Endothelial cell of umbilical vein (primary cell): ENCODE data around the gene DPP3. TPM values are rescaled to one million over a fixed set of nuclear protein-coding genes. Genes with fewer than 3 reads are reported as not detected.

ENCODE experiments used
- BruUV-seq: library from RNA; stranded (reverse); fragments of 400-500 nt; replicated peaks from 2 replicates; lab custom pipeline; 2021; lab: Mats Ljungman, UMichigan
- CTCF ChIA-PET: fragments of 300-600, 350-600 bp; sonication (Branson Sonifier 250); formaldehyde crosslinking; loops from one replicate; lab custom pipeline; 2021; ENCODE audit warnings: antibody characterized with exemption, inconsistent platforms; lab: Charles Lee
- POLR2A ChIA-PET: fragments of 300-600, 350-600 bp; sonication (Branson Sonifier 250); formaldehyde crosslinking; loops from one replicate; lab custom pipeline; 2021; ENCODE audit warnings: antibody characterized with exemption, inconsistent platforms; lab: Charles Lee
- DNase-seq: peaks from one replicate; pipeline ENCODE4 v3.0.0-alpha.2; 2011; ENCODE audit warnings: low read depth, low spot score
- FAIRE-seq: peaks from 2 replicates; lab custom pipeline; 2011; peaks lifted over from hg19 to GRCh38; lab: Jason Lieb, UNC
- H2AFZ ChIP-seq: 2 replicates; pipeline ENCODE4 v1.6.0; 2012; ENCODE audit warnings: low read depth, low read length, control low read depth, inconsistent platforms
- H3K27ac ChIP-seq: 2 replicates; pipeline ENCODE4 v1.5.1; 2011; ENCODE audit warnings: low read depth, mild to moderate bottlenecking, control low read depth, low read length, moderate library complexity; ENCODE audit not compliant: insufficient read depth
- H3K27me3 ChIP-seq, 2 experiments: 2 replicates each; pipeline versions ENCODE4 v1.6.0 to v1.6.1; 2011; ENCODE audit warnings: low read length in 2 of 2, mixed read lengths in 1 of 2; ENCODE audit not compliant: control insufficient read depth in 2 of 2, insufficient read depth in 2 of 2
- H3K36me3 ChIP-seq, 2 experiments: 2 replicates in 1 of 2; 3 replicates in 1 of 2; pipeline ENCODE4 v1.5.1; 2011; ENCODE audit warnings: low read length in 2 of 2, mild to moderate bottlenecking in 1 of 2, moderate library complexity in 1 of 2; ENCODE audit not compliant: control insufficient read depth in 2 of 2, insufficient read depth in 2 of 2; ENCODE audit errors: extremely low read depth in 1 of 2
- H3K4me1 ChIP-seq: 3 replicates; pipeline ENCODE4 v1.5.1; 2011; ENCODE audit warnings: mild to moderate bottlenecking, low read length; ENCODE audit not compliant: control insufficient read depth, insufficient read depth; ENCODE audit errors: extremely low read depth
- H3K4me2 ChIP-seq: 2 replicates; pipeline ENCODE4 v1.6.1; 2011; ENCODE audit warnings: low read length, control low read depth, mixed read lengths; ENCODE audit not compliant: insufficient read depth
- H3K4me3 ChIP-seq, 3 experiments: fragments of 200-600 bp in 1 of 3; sonication (generic), shearing (Covaris generic) in 1 of 3; replicated peaks in 1 of 3; 2 replicates each; pipeline ENCODE4 v1.5.1; 2011 to 2016; ENCODE audit warnings: control low read depth in 3 of 3, low read length in 3 of 3, mild to moderate bottlenecking in 2 of 3, inconsistent platforms in 1 of 3, low read depth in 1 of 3, moderate library complexity in 1 of 3; ENCODE audit not compliant: insufficient read depth in 1 of 3
- H3K79me2 ChIP-seq: 2 replicates; pipeline ENCODE4 v1.6.0; 2012; ENCODE audit warnings: low read length, inconsistent platforms; ENCODE audit not compliant: control insufficient read depth, insufficient read depth
- H3K9ac ChIP-seq: replicated peaks from 2 replicates; pipeline ENCODE3; 2011; ENCODE audit warnings: low read length, control low read depth; ENCODE audit not compliant: insufficient read depth; ENCODE audit errors: extremely low read depth
- H3K9me1 ChIP-seq: replicated peaks from 3 replicates; pipeline ENCODE4 v1.6.0; 2011; ENCODE audit warnings: mild to moderate bottlenecking, low read length; ENCODE audit not compliant: control insufficient read depth, insufficient read depth; ENCODE audit errors: extremely low read depth
- H3K9me3 ChIP-seq: replicated peaks from 2 replicates; pipeline ENCODE4 v1.5.1; 2012; ENCODE audit warnings: low read length, inconsistent platforms; ENCODE audit not compliant: control insufficient read depth, insufficient read depth
- H4K20me1 ChIP-seq: replicated peaks from 2 replicates; pipeline ENCODE3; 2011; ENCODE audit warnings: mild to moderate bottlenecking, low read length; ENCODE audit not compliant: control insufficient read depth, insufficient read depth; ENCODE audit errors: extremely low read depth
- CTCF ChIP-seq, 2 donors: IDR thresholded peaks; 1 replicate in 1 of 2; 2 replicates in 1 of 2; pipeline ENCODE4 v1.5.1; 2011; ENCODE audit warnings: low read length in 2 of 2, mild to moderate bottlenecking in 2 of 2, moderate library complexity in 2 of 2, control low read depth in 1 of 2, inconsistent platforms in 1 of 2, low read depth in 1 of 2; ENCODE audit not compliant: insufficient read depth in 1 of 2; ENCODE audit errors: extremely low read depth in 1 of 2
- EZH2 ChIP-seq: IDR thresholded peaks from 2 replicates; pipeline ENCODE4 v1.6.1; 2012; ENCODE audit warnings: borderline replicate concordance, low read depth, mild to moderate bottlenecking, moderate library complexity, low read length, inconsistent platforms; ENCODE audit not compliant: severe bottlenecking
- FOS ChIP-seq: IDR thresholded peaks from 2 replicates; pipeline ENCODE4 v1.6.1; 2011; ENCODE audit warnings: mild to moderate bottlenecking, low read length, moderate library complexity, borderline replicate concordance; ENCODE audit not compliant: insufficient read depth
- GATA2 ChIP-seq: IDR thresholded peaks from 2 replicates; pipeline ENCODE4 v1.7.0; 2011; ENCODE audit warnings: low read depth, mild to moderate bottlenecking, moderate library complexity, mixed read lengths, low read length; ENCODE audit not compliant: insufficient read length, insufficient read depth
- JUN ChIP-seq: IDR thresholded peaks from 2 replicates; pipeline ENCODE4 v1.6.1; 2011; ENCODE audit warnings: borderline replicate concordance, low read depth; ENCODE audit not compliant: insufficient read length, insufficient read depth
- MAX ChIP-seq: IDR thresholded peaks from 2 replicates; pipeline ENCODE4 v1.6.1; 2011; ENCODE audit not compliant: insufficient read depth, insufficient read length
- MYC ChIP-seq: IDR thresholded peaks from one replicate; pipeline ENCODE4 v1.6.1; 2011; ENCODE audit warnings: mild to moderate bottlenecking, low read depth, low read length
- POLR2A ChIP-seq: IDR thresholded peaks from 2 replicates; pipeline ENCODE4 v1.6.1; 2012; ENCODE audit warnings: low read depth, mild to moderate bottlenecking, control low read depth, low read length
- POLR2AphosphoS5 ChIP-seq: IDR thresholded peaks from 2 replicates; pipeline ENCODE4 v1.6.1; 2012; ENCODE audit warnings: low read depth, mild to moderate bottlenecking, control low read depth, low read length, moderate library complexity; ENCODE audit not compliant: insufficient read depth
- dilution Hi-C: fragments of 300-500 bp; cut with MboI; formaldehyde crosslinking; loops from one replicate; pipeline ENCODE4 v1.15.0; 2019; ENCODE audit warnings: low sequenced_read_pairs; ENCODE audit not compliant: extremely low pct_ligation_motif_present
- intact Hi-C: fragments of 100-400 bp; cut with micrococcal nuclease; formaldehyde crosslinking; loops from one replicate; pipeline ENCODE4 v1.10.0; 2022
- polyA plus RNA-seq, 4 experiments: library from polyadenylated mRNA; depleted of rRNA in 3 of 4; stranded (reverse) in 3 of 4; unstranded in 1 of 4; fragments of >200 nt; gene quantifications; 2 replicates each; pipeline versions ENCODE4 v1.2.1 to v1.2.3, GENCODE V29; 2011 to 2012; ENCODE audit warnings: missing spikeins in 1 of 4
- total RNA-seq: library from RNA; stranded (reverse); gene quantifications from 2 replicates; pipeline ENCODE4 v1.2.3, GENCODE V29; 2021

The DPP3 gene
- total and polyA plus RNA-seq, 2 donors (not counting 3 experiments of a cell fraction or from before 2014, with no cell fraction given): 46.4 to 50.4 TPM

GRCh38 chr11:66550887-66551286 lies 70.7 kb downstream of the DPP3 start:
- Histone ChIP-seq H3K27me3 (no peaks in the 10 kb centered on the region), H3K4me3 (no peak overlapping the region), H3K79me2 (no peaks in the 10 kb centered on the region), H3K9me1 (no peaks in the 10 kb centered on the region), H2AFZ (no peak overlapping the region), H3K4me2 (no peak overlapping the region), H3K4me1 (peaks cover 5% of the 10 kb centered on the region), H3K27ac (no peak overlapping the region), H3K9ac (no peak overlapping the region), H3K36me3 (no peaks in the 10 kb centered on the region), H4K20me1 (no peaks in the 10 kb centered on the region), H3K9me3 (no peaks in the 10 kb centered on the region)
- BruUV-seq: no TSS peak
- dilution Hi-C loops (no loop called here), intact Hi-C loops (no loop called here)
- FAIRE-seq (no peak), DNase-seq (no peak)
- POLR2A ChIA-PET: no interaction called here
- no peak for TF ChIP-seq CTCF (IDR thresholded peaks at IDR 0.05; ENCODE audit: extremely low read depth in 1 of 2, insufficient read depth in 1 of 2, low read depth in 1 of 2, low read length in 2 of 2)
- TF ChIP-seq GATA2: no peak
- TF ChIP-seq JUN: no peak
- TF ChIP-seq MAX: no peak
- TF ChIP-seq FOS: no peak
- no peak for TF ChIP-seq POLR2A
- no peak for TF ChIP-seq POLR2AphosphoS5
- no peak for TF ChIP-seq MYC
- TF ChIP-seq EZH2: no peak
- CTCF ChIA-PET: interaction anchor here (0.5 kb wide), 1 partner anchor 18 kb away, joined by 3 read pairs; no protein-coding TSS in a partner anchor
